SK-N-SH (cell line): ENCODE data around the gene SNX20. TPM values are rescaled to one million over a fixed set of nuclear protein-coding genes. Genes with fewer than 3 reads are reported as not detected.

Source experiments
- CTCF ChIA-PET: fragments of 300-600, 350-600 bp; formaldehyde crosslinking; extraction: SDS; loops from one replicate; lab custom pipeline; 2021; lab: Yijun Ruan, JAX
- POLR2A ChIA-PET: fragments of 350-600 bp; sonication (Branson Sonifier 250); formaldehyde crosslinking; extraction: SDS; loops from one replicate; lab custom pipeline; 2020; ENCODE audit warnings: antibody characterized with exemption, inconsistent platforms; lab: Yijun Ruan, JAX
- DNase-seq: peaks from one replicate; pipeline ENCODE4 v3.0.0; 2012
- H2AFZ ChIP-seq: fragments of 200-600 bp; sonication (generic); 2 replicates; pipeline ENCODE4 v1.8.1; 2016; ENCODE audit warnings: antibody characterized with exemption, mild to moderate bottlenecking, low read depth
- H3F3A ChIP-seq: fragments of 200-600 bp; sonication (generic); replicated peaks from 2 replicates; pipeline ENCODE3; 2016; ENCODE audit warnings: antibody characterized with exemption, mild to moderate bottlenecking; ENCODE audit not compliant: insufficient read depth
- H3K27ac ChIP-seq, 2 experiments: fragments of 200-500 bp in 1 of 2; fragments of 200-600 bp in 1 of 2; sonication (Bioruptor generic) in 1 of 2; sonication (generic), shearing (Covaris generic) in 1 of 2; 2 replicates each; pipeline versions ENCODE4 v1.5.1 to v1.6.1; 2014 to 2016; ENCODE audit warnings: low read depth in 2 of 2, inconsistent platforms in 1 of 2, low read length in 1 of 2, mild to moderate bottlenecking in 1 of 2, mixed read lengths in 1 of 2
- H3K27me3 ChIP-seq: fragments of 200-600 bp; sonication (generic), shearing (Covaris generic); 2 replicates; pipeline ENCODE4 v1.6.1; 2016; ENCODE audit warnings: mixed run types; ENCODE audit not compliant: insufficient read depth
- H3K36me3 ChIP-seq, 2 experiments: fragments of 200-500 bp in 1 of 2; fragments of 200-600 bp in 1 of 2; sonication (Bioruptor generic) in 1 of 2; sonication (generic) in 1 of 2; replicated peaks in 1 of 2; 2 replicates each; pipeline versions ENCODE3 to v1.5.1; 2014 to 2016; ENCODE audit warnings: low read length in 1 of 2, mild to moderate bottlenecking in 1 of 2; ENCODE audit not compliant: insufficient read depth in 2 of 2, control insufficient read depth in 1 of 2
- H3K4me1 ChIP-seq, 2 experiments: fragments of 200-500 bp in 1 of 2; fragments of 200-600 bp in 1 of 2; sonication (Bioruptor generic) in 1 of 2; sonication (generic), shearing (Covaris generic) in 1 of 2; 2 replicates each; pipeline versions ENCODE4 v1.5.1 to v1.6.1; 2014 to 2016; ENCODE audit warnings: low read depth in 1 of 2, low read length in 1 of 2, mixed run types in 1 of 2; ENCODE audit not compliant: insufficient read depth in 2 of 2, control insufficient read depth in 1 of 2
- H3K4me2 ChIP-seq: fragments of 200-600 bp; sonication (generic), shearing (Covaris generic); 2 replicates; pipeline ENCODE4 v1.6.1; 2017; ENCODE audit warnings: mixed run types
- H3K4me3 ChIP-seq, 2 experiments: fragments of 200-500 bp in 1 of 2; fragments of 200-600 bp in 1 of 2; sonication (Bioruptor generic) in 1 of 2; sonication (generic), shearing (Covaris generic) in 1 of 2; 2 replicates each; pipeline versions ENCODE4 v1.5.1 to v1.8.1; 2014 to 2016; ENCODE audit warnings: low read depth in 2 of 2, inconsistent platforms in 1 of 2, low read length in 1 of 2, mild to moderate bottlenecking in 1 of 2, mixed read lengths in 1 of 2, moderate library complexity in 1 of 2
- H3K79me2 ChIP-seq: fragments of 200-600 bp; sonication (generic); 2 replicates; pipeline ENCODE4 v1.8.1; 2017; ENCODE audit warnings: mild to moderate bottlenecking; ENCODE audit not compliant: insufficient read depth
- H3K9ac ChIP-seq: fragments of 200-600 bp; sonication (generic); 2 replicates; pipeline ENCODE4 v1.6.1; 2017; ENCODE audit warnings: mixed run types
- H3K9me2 ChIP-seq: fragments of 200-600 bp; sonication (generic); 2 replicates; pipeline ENCODE4 v1.6.1; 2017; ENCODE audit warnings: mixed run types
- H3K9me3 ChIP-seq: fragments of 200-600 bp; sonication (generic); 2 replicates; pipeline ENCODE4 v1.6.1; 2017; ENCODE audit warnings: mixed run types, mild to moderate bottlenecking, moderate library complexity
- H4K20me1 ChIP-seq: fragments of 200-600 bp; sonication (generic); 2 replicates; pipeline ENCODE4 v1.6.1; 2017; ENCODE audit warnings: mild to moderate bottlenecking, mixed run types; ENCODE audit not compliant: insufficient read depth
- CHD2 ChIP-seq: fragments of 150-350 bp; IDR thresholded peaks from 2 replicates; pipeline ENCODE4 v1.6.1; 2018; ENCODE audit warnings: low read length; ENCODE audit not compliant: partially characterized antibody
- ELF1 ChIP-seq: IDR thresholded peaks from 2 replicates; pipeline ENCODE4 v1.4.0; 2012
- EP300 ChIP-seq, 2 experiments: IDR thresholded peaks; 2 replicates each; pipeline versions ENCODE4 v1.4.0 to v1.6.1; 2012; ENCODE audit warnings: borderline replicate concordance in 1 of 2, low read depth in 1 of 2, low read length in 1 of 2
- EZH2phosphoT487 ChIP-seq: fragments of 200-600 bp; sonication (generic); IDR thresholded peaks from 2 replicates; pipeline ENCODE4 v1.6.1; 2017; ENCODE audit warnings: low read depth, mixed run types, mild to moderate bottlenecking, antibody characterized with exemption, moderate library complexity, borderline replicate concordance
- FOSL2 ChIP-seq: IDR thresholded peaks from 2 replicates; pipeline ENCODE4 v1.4.0; 2012; ENCODE audit warnings: low read depth, mild to moderate bottlenecking, moderate library complexity, borderline replicate concordance
- FOXM1 ChIP-seq: IDR thresholded peaks from 2 replicates; pipeline ENCODE4 v1.4.0; 2012; ENCODE audit warnings: low read depth, mild to moderate bottlenecking
- GATA2 ChIP-seq: sonication (generic); formaldehyde crosslinking; IDR thresholded peaks from 2 replicates; pipeline ENCODE4 v1.5.0; 2020; ENCODE audit warnings: mild to moderate bottlenecking, missing genetic modification reagents
- MEF2A ChIP-seq: IDR thresholded peaks from 2 replicates; pipeline ENCODE4 v1.4.0; 2012; ENCODE audit warnings: low read depth, borderline replicate concordance
- NFIC ChIP-seq: IDR thresholded peaks from 2 replicates; pipeline ENCODE4 v1.4.0; 2012; ENCODE audit warnings: borderline replicate concordance
- NRF1 ChIP-seq: IDR thresholded peaks from 2 replicates; pipeline ENCODE4 v1.6.1; 2012; ENCODE audit warnings: low read depth, mild to moderate bottlenecking, low read length
- RCOR1 ChIP-seq: fragments of 150-350 bp; IDR thresholded peaks from 2 replicates; pipeline ENCODE4 v1.6.1; 2017; ENCODE audit warnings: antibody characterized with exemption, low read length
- RXRA ChIP-seq: IDR thresholded peaks from 2 replicates; pipeline ENCODE4 v1.4.0; 2012; ENCODE audit warnings: low read depth, mild to moderate bottlenecking, borderline replicate concordance
- SIN3A ChIP-seq: IDR thresholded peaks from 2 replicates; pipeline ENCODE4 v1.6.1; 2012; ENCODE audit warnings: low read depth, mild to moderate bottlenecking, low read length, moderate library complexity, borderline replicate concordance
- SMC3 ChIP-seq: IDR thresholded peaks from 2 replicates; pipeline ENCODE4 v1.6.1; 2012; ENCODE audit warnings: low read depth, low read length, improper control_type of control experiment
- USF2 ChIP-seq: fragments of 150-350 bp; IDR thresholded peaks from 2 replicates; pipeline ENCODE4 v1.6.1; 2017; ENCODE audit warnings: antibody characterized with exemption, low read length, low read depth, borderline replicate concordance
- YY1 ChIP-seq: IDR thresholded peaks from 2 replicates; pipeline ENCODE4 v1.4.0; 2012; ENCODE audit warnings: low read depth, mild to moderate bottlenecking
- WGBS: methylation state at CpG from one replicate; pipeline ENCODE4 v1.1.6; 2017; ENCODE audit warnings: low lambda C conversion rate; 5-methylcytosine and 5-hydroxymethylcytosine counted together
- polyA plus RNA-seq, 3 experiments: library from polyadenylated mRNA; depleted of rRNA; stranded (reverse); fragments of >200 nt; gene quantifications; 2 replicates each; pipeline ENCODE4 v1.2.3, GENCODE V29; 2012

SNX20 gene
- polyA plus RNA-seq, 1 of the 3 experiments (the other 2 are of a cell fraction): not detected

- H3K9me3 ChIP-seq: no peaks in the 10 kb centered on the region
- no peaks in the 10 kb centered on the region for H4K20me1 ChIP-seq
- CTCF ChIA-PET: interaction anchor here (1.3 to 4.1 kb wide), 4 partner anchors 11 to 27 kb away, joined by 3 to 17 read pairs (median 3); no protein-coding TSS in a partner anchor
- no peak overlapping the region for H3K9ac ChIP-seq
- H3K4me3 ChIP-seq: no peak overlapping the region
- H3K36me3 ChIP-seq: no peaks in the 10 kb centered on the region
- no peaks in the 10 kb centered on the region for H3K79me2 ChIP-seq
- TF ChIP-seq GATA2 (CRISPR knock-in tag): no peak
- TF ChIP-seq RXRA: no peak
- TF ChIP-seq MEF2A: no peak
- no peak for TF ChIP-seq ELF1
- TF ChIP-seq SIN3A: no peak
- no peak for TF ChIP-seq FOSL2
- no peak for TF ChIP-seq YY1
- no peak for TF ChIP-seq USF2
- TF ChIP-seq SMC3: no peak
- TF ChIP-seq CHD2: no peak
- no peak for TF ChIP-seq EZH2phosphoT487
- no peak for TF ChIP-seq FOXM1
- TF ChIP-seq NFIC: no peak
- DNase-seq: no peak
- peaks cover 0 to under 1% of the 10 kb centered on the region in 2 experiments; a peak in 1 of 4 replicates for H3K4me1 ChIP-seq
- H3K4me2 ChIP-seq: no peak overlapping the region
- H2AFZ ChIP-seq: no peak overlapping the region
- WGBS: 31% methylated on average over 7 of the region's 13 CpGs
- POLR2A ChIA-PET: no interaction called here
- no peaks in the 10 kb centered on the region for H3K9me2 ChIP-seq
- no peaks in the 10 kb centered on the region for H3K27me3 ChIP-seq
- H3K27ac ChIP-seq: no peak overlapping the region
- no peaks in the 10 kb centered on the region for H3F3A ChIP-seq
Observed at GRCh38 chr16:50637716-50638602, 43.2 kb downstream of the SNX20 start.

- Histone ChIP-seq H3K9me2 (no peaks in the 10 kb centered on the region), H3K4me2 (no peak overlapping the region), H3K4me1 (no peaks in the 10 kb centered on the region; a peak in 1 of 4 replicates), H3K9me3 (no peaks in the 10 kb centered on the region), H2AFZ (no peak overlapping the region), H3F3A (no peaks in the 10 kb centered on the region), H3K79me2 (no peaks in the 10 kb centered on the region), H3K36me3 (no peaks in the 10 kb centered on the region), H3K27me3 (no peaks in the 10 kb centered on the region), H3K27ac (no peak overlapping the region), H3K4me3 (no peak overlapping the region), H3K9ac (no peak overlapping the region), H4K20me1 (no peaks in the 10 kb centered on the region)
- no peak for DNase-seq
- CTCF ChIA-PET: interaction anchor here (1.1 to 4.1 kb wide), 3 partner anchors 14 to 30 kb away, joined by 3 to 17 read pairs (median 4); no protein-coding TSS in a partner anchor
- POLR2A ChIA-PET: no interaction called here
- TF ChIP-seq YY1 (no peak), RCOR1 (no peak), USF2 (no peak), NRF1 (no peak), EP300 (IDR thresholded peaks at IDR 0.05; ENCODE audit: borderline replicate concordance in 1 of 2, low read depth in 1 of 2, low read length in 1 of 2) (no peak)
- WGBS: 64% methylated on average over 10 of the region's 10 CpGs
Observed at GRCh38 chr16:50636753-50637374, 44.2 kb downstream of the SNX20 start.
